Measurements from ENCODE around the gene APOLD1.
A peak's percentile ranks its signal among the peaks of the same experiment; 100 is the strongest.
"Not testable (repeated sequence)": the region's sequence is repeated elsewhere in the genome, so short reads cannot be mapped to it uniquely, and the experiment has no call there.

Gene APOLD1

DNA sequence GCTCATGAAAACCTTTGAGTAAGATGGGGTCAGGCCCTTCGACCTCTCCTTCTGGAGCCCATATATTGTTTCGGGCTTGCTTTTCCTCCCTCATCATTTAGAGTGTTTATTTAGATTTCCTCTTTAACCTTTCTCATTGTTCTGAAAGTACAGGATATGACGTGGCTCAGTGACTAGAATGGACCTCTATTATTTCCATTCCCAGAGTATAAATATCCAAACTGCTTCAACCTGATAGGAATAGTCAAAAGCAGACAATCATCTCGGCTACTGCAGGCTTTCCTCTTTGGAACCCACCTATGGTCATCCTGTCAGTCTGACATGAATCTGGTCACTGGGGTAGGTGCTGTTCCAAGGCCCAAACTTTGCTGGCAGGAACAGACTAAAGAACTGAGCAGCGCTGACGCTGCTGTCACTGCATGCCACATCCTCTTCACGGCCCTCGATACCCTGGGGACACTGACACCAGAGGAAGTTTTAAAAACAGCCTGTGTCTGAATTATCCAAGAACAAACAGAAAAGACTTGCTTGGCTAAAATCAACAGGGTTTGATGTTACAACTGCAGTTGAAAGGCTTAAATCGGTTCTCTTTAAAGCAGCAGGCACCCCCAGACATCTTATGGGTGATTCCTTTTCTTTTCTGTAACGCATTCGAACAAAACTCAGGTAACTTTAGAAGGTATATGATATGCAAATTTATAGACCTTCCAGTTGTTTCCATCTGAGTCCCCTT lies 22.7 kb downstream of the APOLD1 start:
- peak in 1 of 2 donors; percentile 7 for DNase-seq (ENCODE audit: low read depth in 2 of 2)

DNA sequence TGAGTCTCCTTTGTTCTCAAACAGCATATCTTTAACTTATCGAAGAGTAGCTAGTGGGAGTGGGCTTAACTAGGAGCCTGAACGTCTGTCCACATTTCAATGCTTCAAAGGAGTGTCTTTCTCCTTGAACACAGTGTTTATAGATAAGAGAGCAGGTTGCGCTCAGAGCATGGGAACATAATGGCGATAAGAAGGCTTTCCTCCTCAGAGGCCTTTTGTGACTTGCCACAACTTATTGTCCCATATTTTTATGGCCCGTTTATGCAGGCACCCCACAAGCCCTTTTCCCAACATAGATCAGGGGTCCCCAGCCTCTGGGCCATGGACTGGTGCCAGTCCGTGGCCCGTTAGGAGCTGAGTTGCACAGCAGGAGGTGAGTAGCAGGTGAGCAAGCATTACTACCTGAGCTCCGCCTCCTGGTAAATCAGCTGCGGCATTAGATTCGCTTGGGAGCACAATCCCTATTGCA lies 25.1 kb downstream of the APOLD1 start:
- DNase-seq (ENCODE audit: low read depth in 2 of 2), result no peak

DNA sequence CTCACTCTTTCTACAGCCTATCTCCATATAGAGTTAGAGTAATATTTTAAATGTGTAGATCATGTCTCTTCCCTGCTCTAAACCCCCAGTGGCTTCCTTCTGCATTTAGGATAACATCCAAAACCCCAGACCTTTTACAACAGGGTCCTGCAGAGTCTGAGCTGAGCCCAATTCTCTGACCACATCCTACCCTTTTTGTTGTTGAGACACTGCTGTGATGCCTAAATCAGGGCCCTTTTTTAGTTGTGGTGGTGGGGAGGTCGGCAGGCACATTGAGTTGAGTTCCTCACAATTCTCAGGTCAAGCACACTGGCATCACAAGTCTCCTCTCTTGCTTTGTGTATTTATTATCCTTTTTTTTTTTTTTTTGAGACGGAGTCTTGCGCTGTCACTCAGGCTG lies 25.9 kb downstream of the APOLD1 start:
- no peak for DNase-seq (ENCODE audit: low read depth in 2 of 2)

DNA sequence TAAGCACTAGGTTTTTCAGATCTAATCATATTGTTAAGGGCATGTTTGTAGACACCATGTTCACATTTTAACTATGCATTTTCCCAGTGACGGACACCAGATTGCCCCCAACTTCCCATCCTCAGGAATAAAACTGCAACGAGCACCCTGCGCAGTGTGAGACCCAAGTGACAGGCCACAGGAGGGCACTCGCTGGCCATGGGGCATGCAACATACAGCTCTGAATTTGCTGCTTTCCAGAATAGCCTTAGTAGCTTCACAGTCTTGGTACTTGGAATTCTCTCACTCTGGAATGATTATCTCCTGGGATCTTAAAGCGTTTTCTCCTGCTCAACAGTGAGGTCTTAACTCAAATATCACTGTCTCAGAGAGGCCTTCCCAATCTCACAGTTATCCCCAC lies 26.7 kb downstream of the APOLD1 start:
- DNase-seq (ENCODE audit: low read depth in 2 of 2), result no peak

DNA sequence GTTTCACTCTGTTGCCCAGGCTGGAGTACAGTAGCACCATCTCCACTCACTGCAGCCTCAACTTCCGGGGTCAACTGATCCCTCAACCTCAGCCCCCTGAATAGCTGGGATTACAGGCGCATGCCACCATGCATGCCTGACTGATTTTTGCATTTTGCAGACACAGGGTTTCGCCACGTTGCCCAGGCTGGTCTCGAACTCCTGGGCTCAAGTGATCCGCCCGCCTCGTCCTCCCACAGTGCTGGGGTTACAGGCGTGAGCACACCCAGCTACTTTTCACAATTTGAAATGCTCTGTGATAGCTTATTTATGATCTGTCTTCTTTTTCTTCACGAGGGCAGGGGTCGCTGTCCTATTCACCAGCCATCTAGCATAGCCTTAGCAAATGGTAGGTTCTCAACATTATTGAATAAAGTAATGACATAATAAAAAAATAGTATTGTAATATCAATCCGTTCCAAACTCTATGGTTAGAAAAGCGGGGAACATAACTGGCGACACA lies 27.2 kb downstream of the APOLD1 start:
- DNase-seq (ENCODE audit: low read depth in 2 of 2), result no peak

DNA sequence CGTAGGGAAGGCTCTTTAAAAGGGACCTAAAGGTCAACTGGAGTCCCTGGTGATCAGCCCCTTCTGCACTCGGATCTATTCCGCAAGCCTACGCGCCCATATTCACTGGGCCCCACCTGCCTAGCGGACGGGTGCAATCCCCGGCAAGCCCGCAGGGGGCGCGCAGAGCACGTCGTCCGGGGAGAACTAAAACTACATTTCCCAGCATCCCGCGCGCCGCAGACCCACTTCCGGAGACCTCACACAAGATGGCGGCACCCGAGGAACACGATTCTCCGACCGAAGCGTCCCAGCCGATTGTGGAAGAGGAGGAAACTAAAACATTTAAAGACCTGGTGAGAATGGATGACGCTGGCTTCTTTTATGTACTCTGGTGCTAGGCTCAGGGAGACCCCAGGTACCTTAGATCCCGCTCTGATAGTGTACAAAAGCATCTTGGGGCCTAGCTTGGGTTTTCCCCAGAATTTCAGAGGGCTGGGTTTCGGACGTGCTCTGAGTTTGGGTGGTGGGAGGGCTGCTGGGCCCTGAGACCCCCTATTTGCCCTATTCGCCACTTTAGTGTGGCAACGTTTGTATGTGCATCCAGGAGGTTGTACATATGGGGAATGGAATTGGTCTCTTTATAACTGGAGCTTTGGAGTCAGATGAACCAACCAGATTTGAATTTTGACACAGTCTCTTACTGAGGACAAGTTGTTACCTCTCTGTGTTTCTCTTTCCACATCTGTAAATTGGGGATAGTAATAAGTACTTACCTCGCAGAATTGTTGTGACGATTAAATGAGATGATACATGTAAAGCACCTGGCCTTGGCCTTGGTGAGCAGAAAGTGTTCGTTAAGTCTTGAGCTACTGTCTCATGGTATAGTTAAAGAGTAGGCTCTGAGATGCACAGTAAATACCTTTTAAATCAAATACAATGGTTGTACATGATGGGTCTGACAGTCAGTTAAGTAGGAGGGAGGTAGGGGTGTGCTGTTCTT lies 28.0 kb downstream of the APOLD1 start, which contains the start of gene DDX47:
Gene DDX47 (plus strand): TSS at position 227 of the 982 bp plus-strand sequence. CDS start 22 bp downstream, at position 249.
- DNase-seq (ENCODE audit: low read depth in 2 of 2), result peak; percentile 92 to 98

DNA sequence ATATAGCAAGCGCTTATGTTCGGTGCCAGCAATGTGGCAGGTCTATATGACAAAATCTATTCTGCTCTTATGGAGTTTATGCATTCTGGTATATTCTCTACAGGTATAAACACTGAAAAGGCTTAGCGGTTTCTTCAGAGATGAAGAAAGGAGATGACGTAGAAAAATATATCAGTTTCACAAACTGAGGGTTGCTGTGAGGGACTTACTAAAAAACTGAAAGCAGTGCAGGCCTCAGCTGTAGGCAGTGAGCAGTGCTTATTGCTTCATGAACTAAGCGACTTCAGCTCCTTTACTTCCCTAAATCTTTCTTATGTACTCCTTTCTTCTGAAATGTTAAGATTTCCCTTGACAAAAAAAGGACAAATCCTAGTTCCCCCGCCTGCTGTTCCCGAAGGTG lies 32.2 kb downstream of the APOLD1 start:
- no peak for DNase-seq (ENCODE audit: low read depth in 2 of 2)

DNA sequence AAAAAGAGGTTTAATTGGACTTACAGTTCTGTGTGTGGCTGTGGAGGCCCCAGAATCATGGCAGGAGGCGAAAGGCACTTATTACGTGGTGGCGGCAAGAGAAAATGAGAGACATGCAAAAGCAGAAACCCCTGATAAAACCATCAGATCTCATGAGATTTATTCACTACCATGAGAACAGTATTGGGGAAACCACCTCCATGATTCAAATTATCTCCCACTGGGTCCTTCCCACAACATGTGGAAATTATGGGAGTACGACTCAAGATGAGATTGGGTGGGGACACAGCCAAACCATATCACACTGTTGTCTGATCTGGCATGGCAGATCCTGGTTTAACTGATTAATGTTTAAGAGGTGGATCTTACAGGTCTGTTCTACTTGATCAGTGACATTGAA lies 33.2 kb downstream of the APOLD1 start:
- DNase-seq (ENCODE audit: low read depth in 2 of 2), result no peak

DNA sequence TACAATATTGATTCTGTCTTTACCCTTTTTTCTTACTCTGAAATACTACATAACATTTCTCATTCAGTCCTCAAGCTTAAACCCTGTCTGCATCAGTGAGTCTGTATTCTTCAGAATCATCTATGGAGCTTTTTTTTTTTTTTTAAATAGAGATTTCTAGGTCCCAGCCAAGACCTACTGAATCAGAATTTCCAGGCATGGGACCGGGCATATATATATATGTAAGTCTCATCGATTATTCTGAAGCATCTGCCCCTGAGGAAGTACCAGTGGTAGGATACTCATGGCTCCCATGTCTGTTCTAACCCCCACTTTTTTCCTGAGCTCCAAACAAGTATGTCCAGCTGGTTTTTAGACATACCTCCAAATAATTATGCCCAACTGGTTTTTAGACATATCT lies 33.8 kb downstream of the APOLD1 start:
- no peak for DNase-seq (ENCODE audit: low read depth in 2 of 2)

DNA sequence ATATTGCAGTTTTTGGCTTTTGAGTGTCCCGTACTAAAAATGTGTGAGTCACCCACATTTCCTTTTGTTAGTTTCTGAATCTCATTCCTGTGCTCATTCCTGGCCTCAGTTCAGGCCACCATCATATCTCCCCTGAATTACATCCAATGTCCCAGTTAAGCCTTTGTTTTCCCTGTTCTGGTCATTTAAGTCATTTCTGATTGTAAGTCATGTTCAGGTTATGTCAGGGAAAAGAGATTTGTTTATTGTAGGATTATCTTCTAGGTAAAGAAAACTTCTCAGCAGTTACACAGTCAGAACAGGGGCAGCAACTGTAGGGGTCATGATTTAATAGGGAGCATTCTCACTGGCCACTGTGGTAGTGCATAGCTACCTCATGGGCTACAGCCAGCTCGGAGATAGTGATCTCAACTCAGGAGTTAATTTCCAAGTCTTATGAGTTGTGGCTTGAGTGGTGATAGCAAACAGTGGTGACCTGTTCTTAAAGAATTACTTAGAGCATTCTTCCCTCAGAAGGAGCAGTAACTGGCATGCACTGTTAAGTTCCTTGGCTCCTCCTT lies 34.4 kb downstream of the APOLD1 start:
- no peak for DNase-seq (ENCODE audit: low read depth in 2 of 2)

DNA sequence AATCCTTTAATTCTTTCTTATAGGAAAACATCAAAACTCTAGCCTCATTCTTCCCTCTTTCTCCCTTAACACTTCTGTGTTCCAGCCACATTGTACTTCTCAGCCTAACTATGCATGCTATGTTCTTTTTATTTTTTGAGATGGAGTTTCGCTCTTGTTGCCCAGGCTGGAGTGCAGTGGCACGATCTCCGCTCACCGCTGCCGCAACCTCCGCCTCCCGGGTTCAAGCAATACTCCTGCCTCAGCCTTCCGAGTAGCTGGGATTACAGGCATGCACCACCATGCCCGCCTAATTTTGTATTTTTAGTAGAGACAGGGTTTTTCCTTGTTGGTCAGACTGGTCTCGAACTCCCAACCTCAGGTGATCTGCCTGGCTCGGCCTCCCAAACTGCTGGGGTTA lies 34.9 kb downstream of the APOLD1 start:
- not testable (repeated sequence) for DNase-seq (ENCODE audit: low read depth in 2 of 2)

DNA sequence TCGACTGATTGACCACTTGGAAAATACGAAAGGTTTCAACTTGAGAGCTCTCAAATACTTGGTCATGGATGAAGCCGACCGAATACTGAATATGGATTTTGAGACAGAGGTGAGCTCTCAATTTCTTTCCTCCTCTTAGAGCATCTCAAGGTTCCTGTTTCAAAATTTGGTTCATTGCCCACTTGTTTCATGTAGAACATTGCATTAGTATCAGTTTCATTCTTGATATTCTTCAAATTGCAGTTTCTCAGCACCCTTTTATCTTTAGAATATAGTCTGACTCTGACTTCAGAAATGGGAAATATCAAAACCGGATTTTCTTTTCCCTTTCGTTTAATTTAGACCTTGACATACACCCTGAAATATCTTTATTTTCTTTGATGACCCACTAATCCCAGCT lies 36.5 kb downstream of the APOLD1 start:
- DNase-seq (ENCODE audit: low read depth in 2 of 2), result no peak

DNA sequence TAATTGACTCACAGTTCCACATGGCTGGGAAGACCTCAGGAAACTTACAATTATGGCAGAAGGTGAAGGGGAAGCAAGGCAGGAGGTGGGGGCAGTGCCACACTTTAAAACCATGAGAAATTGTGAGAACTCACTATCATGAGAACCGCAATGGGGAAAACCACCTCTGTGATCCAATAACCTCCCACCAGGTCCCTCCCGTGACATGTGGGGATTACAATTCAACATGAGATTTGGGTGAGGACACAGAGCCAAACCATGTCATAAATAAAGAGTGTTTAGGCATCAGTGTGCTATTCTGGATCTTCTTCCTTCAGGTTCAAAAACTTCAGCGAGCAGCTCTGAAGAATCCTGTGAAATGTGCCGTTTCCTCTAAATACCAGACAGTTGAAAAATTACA lies 37.4 kb downstream of the APOLD1 start:
- DNase-seq (ENCODE audit: low read depth in 2 of 2), result no peak

DNA sequence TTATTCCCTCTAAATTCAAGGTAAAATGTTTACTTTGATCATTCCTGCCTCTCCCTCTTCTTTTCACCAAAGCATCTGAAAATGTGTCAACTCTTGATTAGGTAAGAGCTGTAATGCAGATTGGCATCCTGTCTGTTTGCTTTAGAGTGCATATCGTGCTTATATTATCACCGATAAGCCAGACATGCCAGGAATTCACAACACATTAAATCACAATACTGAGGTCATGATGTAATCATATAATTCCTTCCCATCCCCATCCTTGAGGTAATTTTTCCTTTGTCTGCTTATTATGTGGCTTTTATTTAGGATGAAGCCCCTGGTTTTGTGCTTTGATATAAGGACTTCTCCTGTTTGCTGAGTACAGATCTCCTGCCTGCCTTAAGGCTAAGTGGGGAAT lies 37.8 kb downstream of the APOLD1 start:
- DNase-seq (ENCODE audit: low read depth in 2 of 2), result no peak

DNA sequence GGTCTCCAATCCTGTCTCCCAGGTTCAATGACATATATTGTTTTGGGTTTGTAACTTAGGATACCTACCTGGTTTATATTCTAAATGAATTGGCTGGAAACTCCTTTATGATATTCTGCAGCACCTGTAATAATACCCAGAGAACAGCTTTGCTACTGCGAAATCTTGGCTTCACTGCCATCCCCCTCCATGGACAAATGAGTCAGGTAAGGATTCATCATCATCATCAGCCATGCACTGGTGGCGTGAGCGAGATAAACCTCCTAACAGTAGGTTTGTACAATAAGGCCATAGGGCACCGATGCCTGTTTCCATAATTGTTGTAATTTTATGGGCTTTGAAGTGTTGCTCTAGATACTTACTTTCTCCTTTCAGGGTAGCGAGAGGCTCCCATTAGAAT lies 38.4 kb downstream of the APOLD1 start:
- DNase-seq (ENCODE audit: low read depth in 2 of 2), result no peak

DNA sequence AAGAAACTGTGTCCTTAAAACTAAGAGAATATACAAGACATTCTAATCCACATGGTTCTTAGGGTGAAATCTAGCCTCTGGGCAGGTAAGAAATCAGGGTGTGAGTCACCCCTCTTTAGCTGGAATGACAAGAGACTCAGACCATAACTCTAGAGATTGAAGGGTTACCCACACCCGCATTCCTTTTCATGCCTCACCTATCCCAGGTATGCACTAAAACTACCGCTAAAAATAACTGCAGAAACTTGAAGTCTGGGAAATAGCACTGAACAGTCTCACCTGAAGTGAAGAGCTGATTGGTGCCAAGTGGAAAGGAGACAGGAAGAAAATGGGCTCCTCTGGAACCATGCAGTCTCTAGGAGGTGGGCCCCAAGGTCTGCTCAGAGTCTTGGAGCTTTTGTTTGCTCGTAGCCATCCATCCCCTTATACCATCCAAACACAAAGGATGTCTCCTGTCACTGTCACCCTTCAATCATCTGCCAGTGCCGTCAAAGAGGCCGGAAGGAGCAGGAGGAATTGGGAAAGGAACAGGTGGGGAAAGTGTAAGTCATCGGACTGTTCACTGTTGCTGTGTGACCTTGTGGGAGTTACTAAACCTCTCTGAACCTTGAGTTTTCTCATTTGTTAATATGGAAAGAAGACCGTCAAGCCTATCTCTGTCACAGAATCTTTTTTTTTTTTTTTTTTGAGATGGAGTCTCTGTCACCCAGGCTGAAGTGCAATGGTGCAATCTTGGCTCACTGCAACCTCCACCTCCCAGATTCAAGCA lies 50.1 kb downstream of the APOLD1 start:
- DNase-seq (ENCODE audit: low read depth in 2 of 2), result no peak

DNA sequence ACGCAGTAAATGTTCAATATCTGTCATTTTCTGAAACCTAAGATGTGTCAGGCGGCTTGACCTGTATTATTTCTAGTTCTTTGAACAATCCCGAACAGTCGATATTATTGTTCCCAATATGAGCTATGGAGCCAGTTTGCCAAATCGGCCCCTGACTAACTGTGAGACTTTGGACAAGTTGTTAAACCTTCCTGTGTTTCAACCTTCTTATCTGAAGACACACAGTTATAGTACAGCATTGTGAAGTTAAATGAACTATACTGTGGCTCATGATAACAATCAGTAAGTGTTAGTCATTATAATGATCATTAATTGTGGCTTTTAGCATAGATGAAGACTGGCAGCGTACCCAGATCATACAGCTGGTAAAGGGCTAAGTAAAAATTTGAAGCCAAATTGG lies 51.1 kb downstream of the APOLD1 start:
- no peak for DNase-seq (ENCODE audit: low read depth in 2 of 2)

DNA sequence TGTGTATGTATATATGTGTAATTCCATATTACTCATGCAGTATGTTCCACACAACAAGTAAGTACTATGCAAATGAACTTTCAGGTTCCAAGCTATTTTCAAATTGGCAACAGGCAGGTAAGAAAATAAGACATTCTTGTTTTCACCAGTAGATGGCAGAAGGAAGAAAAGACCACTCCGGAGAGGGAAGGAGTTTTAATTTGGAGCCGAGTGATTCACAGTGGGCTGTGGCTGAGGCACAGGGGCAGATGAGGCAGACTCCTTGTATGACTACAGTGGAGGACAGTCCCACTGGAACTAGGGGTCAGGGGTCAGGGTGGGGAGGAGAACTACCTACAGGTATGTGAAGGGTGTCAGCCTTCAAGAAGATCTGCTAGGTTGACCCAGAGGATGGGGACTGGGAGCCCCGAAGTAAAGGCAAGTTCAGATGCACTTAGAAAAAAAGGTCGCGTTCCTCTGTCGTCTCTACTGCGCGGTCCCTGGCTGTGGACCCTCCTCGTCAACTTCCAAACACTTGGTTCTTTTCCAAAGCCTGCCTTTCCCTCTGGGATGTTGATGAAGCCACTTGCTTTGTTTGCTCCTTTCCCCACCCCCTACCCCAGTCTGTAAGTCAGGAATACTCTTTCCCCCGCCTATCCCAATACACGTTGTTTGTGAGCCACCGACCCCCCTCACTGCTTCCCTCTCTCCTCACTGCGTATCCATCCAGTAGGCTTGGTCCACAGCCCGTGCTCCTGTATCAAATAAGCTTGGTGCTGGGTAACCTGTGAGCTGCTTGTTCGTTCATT lies 51.8 kb downstream of the APOLD1 start:
- no peak for DNase-seq (ENCODE audit: low read depth in 2 of 2)

DNA sequence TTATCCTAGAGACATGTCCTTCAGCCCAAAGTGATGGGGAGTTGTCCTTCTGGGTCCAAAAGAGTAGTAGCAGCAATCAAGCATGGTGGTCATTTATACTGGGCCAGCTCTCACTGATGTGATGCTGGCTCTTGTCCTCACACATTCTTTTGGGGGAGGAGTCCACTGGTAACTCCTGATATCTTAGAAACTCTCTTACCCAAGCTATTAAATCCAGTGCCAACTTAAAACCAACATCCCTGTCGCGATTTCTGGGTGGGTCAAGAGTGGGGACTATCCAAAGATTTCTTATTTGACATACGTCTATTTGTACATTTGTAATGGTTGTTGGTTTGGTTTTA lies 52.3 kb downstream of the APOLD1 start:
- DNase-seq (ENCODE audit: low read depth in 2 of 2), result no peak

DNA sequence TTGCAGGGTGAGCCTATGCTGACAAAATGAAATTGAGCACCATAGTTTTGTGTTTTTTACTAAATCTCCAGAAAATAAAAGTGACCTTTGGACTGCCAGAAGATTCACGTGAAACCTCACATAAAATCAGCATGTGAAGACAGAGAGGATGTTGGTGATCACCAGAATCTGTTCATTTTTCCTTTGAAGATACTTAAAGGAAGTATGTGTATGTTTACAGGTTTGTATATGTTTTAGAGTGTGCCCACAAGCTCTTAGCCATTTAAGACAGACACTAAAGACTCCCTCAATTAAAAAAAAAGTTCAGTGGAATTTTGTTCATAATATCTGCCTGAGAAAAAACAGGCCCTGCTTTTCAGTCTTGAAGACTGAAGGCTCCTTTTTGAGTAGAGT lies 53.5 kb downstream of the APOLD1 start:
- DNase-seq (ENCODE audit: low read depth in 2 of 2), result no peak

DNA sequence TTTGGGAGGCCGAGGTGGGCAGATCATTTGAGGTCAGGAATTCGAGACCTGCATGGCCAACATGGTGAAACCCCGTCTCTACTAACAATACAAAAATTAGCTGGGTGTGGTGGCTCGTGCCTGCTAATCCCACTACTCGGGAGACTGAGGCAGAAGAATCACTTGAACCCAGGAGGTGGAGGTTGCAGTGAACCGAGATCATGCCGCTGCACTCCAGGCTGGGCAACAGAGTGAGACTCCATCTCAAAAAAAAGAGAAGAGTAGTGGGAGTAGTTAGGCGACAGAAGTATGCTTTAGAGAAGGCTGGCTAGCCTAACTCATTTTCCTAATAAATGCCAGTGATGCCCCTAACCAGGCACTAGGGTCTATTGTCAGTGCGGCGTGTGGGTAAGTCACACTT lies 54.0 kb downstream of the APOLD1 start:
- not testable (repeated sequence) for DNase-seq (ENCODE audit: low read depth in 2 of 2)

All from stimulated activated CD4-positive, alpha-beta T cell treated with anti-CD3 and anti-CD28 coated beads, Interleukin-1b, Interleukin-23, amount 100 ng/mL, for 1 hour (primary cell).